Measurements from ENCODE around the gene RABEPK.
A peak's percentile ranks its signal among the peaks of the same experiment; 100 is the strongest.
"Not testable (repeated sequence)": the region's sequence is repeated elsewhere in the genome, so short reads cannot be mapped to it uniquely, and the experiment has no call there.

The RABEPK gene

DNA sequence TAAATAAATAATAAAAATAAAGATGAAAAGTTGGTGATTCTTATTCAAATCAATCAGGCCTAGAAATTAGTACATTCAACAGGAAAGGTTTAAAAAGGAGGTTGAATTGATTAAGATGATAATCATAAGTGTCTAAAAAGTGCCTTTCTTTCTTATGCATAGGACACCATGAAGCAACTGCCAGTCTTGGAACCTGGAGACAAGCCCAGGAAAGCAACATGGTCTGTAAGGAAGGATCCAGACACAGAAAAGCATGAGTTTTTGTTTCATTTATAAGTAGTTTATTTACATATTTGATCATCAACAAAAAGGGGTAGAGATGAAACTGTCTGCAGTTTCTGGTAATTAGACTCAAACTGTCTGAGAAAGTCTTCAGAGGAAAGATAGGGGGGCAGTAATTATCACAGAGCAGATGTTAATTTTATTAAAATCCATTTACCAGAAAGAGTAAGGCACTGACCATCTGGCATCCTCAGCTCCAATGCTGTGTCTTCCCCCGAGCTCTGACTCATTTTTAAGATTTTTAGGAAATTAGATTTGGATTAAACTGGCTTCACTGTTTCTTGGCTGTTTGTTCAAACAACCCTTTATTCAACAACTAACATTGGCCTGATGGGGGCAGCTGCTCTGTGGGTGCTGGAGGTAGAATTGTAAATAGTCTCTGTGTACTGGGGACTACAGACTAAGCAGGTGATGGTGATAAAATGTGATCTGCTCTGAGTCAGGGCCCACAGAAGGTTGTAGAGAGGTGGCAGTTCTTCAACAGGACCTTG, 2.7 kb downstream of the RABEPK start:
- DNase-seq, result no peak

DNA sequence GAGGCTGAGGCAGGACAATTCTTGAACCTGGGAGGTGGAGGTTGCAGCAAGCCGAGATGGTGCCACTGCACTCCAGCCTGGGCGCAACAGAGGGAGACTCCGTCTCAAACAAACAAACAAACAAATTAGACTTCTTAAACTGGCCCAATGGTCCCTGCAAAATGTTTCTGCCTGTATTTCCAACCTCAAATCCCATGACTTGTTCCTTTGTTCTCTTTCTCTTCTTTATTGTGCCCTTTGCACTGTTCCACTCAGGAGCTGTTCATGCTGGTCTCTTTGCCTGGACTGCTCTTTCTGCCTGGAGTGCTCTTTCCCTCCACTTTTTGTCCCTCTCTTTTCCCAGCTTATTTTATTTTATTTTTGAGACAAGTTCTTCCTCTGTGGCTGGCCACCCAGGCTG, 4.1 kb downstream of the RABEPK start:
- DNase-seq, result no peak

DNA sequence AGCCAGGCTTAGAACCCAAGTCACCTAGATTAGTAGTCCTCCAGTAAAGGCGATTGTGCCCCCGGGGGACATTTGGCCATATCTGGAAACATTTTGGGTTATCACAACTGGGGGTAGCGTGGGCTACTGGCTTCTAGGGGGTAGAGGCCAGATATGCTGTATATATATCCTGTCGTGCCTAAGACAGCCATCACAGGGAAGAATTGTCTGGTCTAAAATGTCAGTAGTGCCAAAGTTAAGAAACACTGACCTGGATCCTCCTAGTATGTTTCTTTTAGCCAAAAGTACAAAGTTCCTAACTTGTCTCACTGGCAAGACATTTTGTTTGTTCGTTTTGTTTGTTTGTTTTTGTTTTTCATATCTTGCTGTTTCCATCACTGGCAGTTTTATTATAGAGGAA, 13.8 kb downstream of the RABEPK start:
- DNase-seq, result no peak

DNA sequence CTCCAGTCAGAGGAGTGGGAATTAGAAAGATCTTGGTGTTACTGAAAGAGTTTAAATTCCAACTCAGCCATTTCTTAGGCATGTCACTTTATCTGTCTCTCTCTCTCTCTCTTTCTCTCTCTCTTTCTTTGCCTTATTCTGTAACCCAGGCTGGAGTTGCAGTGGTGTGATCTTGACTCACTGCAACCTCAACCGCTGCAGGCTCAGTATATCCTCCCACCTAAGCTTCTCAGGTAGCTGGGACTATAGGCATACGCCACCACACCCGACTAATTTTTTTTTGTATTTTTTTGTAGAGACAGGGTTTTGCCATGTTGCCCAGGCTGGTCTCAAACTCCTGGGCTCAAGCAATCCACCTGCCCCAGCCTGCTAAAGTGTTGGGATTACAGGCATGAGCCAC, 18.3 kb downstream of the RABEPK start:
- DNase-seq, result no peak

DNA sequence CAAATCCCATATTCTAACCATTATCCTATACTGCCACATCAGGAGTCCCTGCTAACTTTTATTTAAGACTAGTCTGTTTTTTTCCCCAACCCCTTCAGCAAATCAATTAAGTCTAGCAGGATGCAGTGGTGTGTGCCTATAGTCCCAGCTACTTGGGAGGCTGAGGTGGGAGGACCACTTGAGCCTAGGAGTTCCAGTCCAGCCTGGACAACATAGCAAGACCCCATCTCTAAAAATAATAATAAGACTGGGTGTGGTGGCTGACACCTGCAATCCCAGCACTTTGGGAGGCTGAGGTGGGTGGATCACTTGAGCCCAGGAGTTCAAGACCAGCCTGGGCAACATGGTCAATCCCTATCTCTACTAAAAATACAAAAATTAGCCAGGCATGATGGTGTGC, 24.5 kb downstream of the RABEPK start:
- DNase-seq, result not testable (repeated sequence)

DNA sequence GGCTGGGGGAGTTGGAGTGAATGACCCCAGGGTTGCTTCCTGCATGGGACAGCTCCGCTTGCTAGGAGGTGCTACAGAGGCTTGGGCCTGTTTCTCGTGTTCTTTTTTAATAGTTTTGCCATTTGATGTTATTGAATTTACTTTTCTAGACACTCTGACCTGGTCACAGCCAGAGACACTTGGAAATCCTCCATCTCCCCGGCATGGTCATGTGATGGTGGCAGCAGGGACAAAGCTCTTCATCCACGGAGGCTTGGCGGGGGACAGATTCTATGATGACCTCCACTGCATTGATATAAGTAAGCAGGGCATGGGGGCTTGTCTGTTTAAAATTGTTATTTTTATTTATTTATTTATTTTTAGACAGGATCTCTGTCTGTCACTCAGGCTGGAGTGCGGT, 27.4 kb downstream of the RABEPK start:
- DNase-seq, result no peak

DNA sequence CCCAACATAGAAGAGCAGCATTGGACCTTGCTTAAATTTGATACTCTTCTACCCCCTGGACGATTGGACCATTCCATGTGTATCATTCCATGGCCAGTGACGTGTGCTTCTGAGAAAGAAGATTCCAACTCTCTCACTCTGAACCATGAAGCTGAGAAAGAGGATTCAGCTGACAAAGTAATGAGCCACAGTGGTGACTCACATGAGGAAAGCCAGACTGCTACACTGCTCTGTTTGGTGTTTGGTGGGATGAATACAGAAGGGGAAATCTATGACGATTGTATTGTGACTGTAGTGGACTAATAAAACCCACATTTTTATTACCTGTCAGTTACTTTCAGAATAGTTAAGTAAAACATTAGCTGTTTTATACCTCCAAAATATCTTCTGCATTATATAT, 33.3 kb downstream of the RABEPK start:
- DNase-seq, result no peak

DNA sequence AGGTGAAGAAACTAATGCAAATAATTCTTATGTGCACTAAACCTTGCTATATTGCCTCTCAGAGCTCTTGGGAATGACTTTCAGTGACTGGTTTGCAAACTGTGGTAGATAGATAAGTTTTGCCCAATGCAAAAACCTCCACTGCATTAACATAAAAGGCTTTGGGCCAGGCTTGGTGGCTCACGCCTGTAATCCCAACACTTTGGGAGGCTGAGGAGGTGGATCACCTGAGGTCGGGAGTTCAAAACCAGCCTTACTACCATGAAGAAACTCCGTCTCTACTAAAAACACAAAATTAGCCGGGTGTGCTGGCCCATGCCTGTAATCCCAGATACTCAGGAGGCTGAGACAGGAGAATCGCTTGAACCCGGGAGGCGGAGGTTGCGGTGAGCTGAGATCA, 33.8 kb downstream of the RABEPK start:
- not testable (repeated sequence) for DNase-seq

DNA sequence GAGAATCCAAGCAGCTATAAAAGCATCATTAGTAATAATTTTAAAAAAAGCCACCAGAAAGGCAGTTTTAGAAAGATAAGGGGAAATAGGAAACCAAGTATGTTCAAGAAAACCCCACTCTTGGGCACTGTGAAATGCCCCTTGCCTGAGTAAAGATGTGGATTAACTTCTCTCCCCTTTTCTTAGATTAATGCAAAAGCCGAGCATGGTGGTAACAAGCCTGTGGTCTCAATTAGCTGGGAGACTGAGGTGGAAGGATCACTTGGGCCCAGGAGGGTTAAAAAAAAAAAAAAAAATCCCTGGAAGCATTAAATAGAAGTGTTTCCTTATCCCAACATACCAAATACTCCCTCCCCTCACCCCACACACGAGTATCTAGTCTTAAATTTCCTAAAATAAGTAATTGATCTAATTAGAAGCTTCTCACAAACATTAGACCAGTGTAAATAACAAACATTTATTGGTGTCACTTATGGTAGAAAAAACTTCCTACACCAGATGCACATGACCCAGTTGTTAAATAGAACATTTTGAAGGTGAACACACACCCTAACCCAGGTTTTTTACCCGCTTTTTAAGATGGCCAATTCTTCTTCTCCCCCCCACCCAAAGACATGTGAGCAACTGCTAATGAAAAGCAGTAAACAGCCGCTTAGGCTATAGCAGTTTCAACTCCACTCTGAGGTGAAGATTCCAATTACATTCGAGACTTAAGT, 35.6 kb downstream of the RABEPK start:
- DNase-seq, result no peak

DNA sequence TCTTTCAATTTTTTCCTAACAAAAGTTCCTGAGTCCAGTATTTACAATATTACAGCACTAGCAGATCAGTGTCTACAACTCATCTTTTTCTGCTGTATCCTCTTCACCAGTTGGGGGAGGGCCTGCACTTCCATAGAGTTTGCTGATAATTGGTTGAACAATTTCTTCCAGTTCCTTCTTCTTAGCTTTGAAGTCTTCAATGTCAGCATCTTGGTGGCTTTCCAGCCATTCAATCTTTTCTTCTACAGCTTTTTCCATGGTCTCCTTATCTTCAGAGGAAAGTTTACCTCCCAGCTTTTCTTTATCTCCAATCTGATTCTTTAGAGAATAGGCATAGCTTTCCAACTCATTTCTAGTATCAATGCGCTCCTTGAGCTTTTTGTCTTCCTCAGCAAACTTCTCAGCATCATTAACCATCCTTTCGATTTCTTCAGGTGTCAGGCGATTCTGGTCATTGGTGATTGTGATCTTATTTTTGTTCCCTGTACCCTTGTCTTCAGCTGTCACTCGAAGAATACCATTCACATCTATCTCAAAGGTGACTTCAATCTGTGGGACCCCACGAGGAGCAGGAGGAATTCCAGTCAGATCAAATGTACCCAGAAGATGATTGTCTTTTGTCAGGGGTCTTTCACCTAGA, 36.3 kb downstream of the RABEPK start:
- not testable (repeated sequence) for DNase-seq

DNA sequence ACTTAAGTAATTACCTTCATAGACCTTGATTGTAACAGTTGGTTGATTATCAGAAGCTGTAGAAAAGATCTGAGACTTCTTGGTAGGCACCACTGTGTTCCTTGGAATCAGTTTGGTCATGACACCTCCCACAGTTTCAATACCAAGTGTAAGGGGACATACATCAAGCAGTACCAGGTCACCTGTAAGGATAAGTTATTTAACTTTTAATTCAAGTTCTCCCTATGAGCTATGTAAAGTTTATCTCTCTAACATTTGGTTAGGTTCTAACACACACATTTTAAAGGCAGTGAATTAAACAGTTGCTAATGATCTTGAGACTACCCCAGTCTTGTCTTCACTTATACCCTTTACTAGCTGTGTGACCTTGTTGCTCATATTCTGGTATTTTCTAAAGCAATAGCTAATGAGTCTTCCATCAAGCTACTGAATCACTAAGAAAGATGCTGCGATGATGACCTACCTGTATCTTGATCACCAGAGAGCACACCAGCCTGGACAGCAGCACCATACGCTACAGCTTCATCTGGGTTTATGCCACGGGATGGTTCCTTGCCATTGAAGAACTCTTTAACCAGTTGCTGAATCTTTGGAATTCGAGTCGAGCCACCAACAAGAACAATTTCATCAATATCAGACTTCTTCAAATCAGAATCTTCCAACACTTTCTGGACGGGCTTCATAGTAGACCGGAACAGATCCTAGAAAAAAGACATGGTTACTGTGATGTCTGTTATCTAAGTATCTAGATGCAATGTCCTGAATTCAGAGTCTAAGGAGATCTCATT, 38.0 kb downstream of the RABEPK start:
- no peak for DNase-seq

DNA sequence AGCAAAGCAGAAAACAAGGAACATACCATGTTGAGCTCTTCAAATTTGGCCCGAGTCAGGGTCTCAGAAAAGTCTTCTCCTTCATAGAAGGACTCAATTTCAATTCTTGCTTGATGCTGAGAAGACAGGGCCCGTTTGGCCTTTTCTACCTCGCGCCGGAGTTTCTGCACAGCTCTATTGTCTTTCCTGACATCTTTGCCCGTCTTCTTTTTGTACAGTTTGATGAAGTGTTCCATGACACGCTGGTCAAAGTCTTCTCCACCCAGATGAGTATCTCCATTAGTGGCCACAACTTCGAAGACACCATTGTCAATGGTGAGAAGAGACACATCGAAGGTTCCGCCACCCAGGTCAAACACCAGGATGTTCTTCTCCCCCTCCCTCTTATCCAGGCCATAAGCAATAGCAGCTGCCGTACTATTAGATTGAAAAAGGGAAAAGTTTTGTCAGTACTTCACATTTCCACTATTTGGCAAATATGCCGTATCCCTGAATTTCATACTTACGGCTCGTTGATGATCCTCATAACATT, 38.6 kb downstream of the RABEPK start:
- no peak for DNase-seq

DNA sequence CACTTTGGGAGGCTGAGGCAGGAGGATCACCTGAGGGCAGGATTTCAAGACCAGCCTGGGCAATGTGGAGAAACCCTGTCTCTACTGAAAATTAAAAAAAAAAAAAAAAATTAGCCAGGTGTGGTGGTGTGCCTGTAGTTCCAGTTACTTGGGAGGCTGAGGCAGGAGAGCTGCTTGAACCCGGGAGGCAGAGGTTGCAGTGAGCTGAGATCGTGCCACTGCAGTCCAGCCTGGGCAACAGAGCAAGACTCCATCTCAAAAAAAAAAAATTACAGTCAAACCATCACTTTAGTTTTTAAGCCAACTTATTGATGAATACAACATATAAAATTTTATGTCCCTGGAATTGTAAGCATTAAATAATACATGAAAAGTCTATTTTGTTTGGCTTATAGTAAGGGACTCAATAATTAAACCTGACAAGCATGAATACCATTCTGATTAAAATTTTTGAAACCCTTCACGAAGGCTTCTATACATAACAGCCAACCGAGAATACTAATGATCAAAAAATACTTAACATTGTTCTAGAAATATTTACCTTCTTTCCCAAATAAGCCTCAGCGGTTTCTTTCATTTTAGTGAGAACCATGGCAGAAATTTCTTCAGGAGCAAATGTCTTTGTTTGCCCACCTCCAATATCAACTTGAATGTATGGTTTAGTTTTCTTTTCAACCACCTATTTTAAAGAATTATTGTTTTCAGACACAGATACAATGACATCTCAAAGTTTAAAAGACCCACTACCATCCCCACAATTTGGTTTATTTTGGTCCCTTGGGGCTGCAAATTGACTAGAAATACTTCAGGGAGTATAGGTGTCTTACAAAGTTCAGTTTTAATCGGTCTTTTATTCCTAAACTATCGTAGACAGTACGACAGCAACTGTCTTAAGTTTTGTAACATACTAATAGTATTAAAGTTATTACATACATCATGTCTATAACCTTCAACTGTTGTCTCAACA, 39.6 kb downstream of the RABEPK start:
- no peak for DNase-seq

DNA sequence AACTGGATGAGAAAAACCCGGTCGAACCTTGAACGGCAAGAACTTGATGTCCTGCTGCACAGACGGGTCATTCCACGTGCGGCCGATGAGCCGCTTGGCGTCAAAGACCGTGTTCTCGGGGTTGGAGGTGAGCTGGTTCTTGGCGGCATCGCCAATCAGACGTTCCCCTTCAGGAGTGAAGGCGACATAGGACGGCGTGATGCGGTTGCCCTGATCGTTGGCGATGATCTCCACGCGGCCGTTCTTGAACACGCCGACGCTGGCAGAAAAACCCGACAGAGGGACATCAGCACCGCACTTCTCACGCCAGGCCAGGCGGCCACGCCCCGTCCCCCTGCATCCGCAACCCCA, 40.3 kb downstream of the RABEPK start:
- peak in 1 of 2 experiments; percentile 57 for DNase-seq

DNA sequence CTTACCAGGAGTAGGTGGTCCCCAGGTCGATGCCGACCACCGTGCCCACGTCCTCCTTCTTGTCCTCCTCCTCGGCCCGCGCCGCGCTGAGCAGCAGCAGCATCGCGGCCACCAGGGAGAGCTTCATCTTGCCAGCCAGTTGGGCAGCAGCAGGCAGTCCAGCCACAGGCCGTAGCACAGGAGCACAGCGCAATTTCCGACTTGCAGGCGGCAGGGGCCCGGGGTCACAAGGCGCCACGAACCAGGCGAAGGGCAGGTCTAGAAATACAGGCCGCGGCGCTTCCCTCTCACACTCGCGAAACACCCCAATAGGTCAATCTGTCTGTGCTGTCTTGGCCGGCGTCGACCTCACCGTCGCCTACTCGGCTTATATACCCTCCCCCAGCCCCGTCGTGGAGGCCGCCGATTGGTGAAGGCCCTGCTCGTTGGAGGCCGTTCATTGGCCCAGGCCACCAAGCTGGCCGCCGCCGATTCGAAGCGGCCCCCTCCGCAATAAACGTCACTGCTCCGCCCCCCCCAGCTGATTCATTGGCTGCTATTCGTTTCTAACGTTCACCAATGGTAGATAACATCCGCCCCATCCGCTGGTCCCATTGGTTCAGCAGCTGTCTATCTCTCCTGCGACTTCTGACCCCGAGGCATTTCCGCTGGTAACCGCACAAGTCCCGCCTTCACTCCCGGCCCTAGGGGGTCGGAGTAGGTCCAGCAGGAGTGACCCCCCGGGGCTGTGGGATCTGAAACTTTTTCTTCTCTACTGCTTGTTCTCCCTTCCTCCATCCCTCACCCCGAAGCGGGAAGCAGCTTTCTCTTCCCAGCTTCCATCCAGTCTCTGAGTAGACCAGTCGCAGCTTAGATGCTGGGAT, 40.9 kb downstream of the RABEPK start, which contains the start of gene HSPA5:
Gene HSPA5, minus strand, starts transcription at position 344 of the 863 bp plus-strand sequence. Its CDS starts 217 bp downstream, at position 127.
- peak; percentile 99 to 100 for DNase-seq

DNA sequence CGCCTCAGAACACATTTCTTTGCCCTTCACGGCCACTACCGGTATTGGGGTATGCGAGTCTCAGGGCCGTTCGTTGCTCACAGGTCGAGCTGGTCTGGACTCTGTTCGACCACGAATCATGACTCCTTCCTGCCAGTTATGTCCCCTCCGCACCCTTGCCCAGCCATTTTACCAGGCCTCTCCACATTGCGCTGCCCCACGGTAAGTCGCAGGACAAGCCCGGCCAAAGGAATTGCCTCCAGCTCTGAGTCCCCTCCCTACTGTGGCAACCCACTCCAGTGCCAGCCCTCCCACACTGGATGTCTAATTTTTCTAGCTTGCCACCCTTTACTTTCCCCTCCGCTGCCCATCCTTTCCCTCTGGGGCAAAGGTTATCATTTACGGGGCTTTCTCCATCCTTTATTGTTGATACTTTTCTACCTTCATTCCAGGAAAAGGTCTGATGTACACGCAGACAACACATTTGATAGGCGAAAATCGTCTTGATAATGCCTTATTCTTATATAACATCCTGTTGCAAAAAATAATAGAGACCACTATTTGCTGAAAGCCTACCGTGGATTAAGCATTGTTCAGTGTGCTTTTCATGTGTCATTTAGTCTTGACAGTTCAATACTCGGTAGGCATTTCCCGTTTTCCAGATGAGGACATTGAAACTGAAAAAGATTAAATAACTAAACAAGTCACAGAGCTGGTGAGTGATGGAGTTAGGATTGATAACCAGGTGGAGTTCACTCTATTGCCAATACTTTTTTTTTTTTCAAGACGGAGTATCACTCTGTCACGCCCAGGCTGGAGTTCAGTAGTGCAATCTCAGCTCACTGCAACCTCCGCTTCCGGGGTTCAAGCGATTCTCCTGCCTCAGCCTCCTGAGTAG, 41.8 kb downstream of the RABEPK start:
- no peak for DNase-seq

DNA sequence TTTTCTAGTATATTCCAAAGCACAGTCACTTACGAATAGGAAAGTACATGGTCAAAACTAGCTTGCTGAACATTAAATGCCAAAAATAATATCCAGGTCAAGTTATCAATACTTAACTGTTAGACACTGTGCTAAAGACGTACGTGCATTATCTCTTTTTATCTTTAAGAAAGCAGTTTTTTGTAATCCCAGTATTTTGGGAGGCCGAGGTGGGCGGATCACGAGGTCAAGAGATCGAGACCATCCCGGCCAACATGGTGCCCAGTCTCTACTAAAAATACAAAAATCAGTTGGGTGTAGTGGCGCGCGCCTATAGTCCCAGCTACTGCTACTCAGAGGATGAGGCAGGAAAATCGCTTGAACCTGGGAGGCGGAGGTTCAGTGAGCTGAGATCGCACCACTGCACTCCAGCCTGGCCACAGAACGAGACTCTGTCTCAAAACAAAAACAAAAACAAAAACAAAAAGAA, 43.5 kb downstream of the RABEPK start:
- no peak for DNase-seq

DNA sequence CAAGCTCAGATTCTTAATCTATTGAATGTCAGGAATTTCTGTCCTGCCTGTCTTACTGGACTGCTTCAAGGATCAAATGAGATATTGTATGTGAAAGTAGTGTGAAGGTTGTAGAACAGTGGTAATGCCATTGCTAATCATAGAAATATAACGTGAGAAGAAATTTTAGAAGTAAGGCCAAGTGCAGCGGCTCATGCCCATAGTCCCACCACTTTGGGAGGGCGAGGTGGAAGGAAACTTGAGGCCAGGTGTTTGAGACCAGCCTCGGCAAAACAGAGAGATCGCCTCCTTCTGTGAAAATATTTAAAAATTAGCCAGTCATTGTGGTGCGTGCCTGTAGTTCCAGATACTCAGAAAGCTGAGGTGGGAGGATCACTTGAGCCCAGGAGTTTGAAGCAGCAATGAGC, 45.9 kb downstream of the RABEPK start:
- no peak for DNase-seq

DNA sequence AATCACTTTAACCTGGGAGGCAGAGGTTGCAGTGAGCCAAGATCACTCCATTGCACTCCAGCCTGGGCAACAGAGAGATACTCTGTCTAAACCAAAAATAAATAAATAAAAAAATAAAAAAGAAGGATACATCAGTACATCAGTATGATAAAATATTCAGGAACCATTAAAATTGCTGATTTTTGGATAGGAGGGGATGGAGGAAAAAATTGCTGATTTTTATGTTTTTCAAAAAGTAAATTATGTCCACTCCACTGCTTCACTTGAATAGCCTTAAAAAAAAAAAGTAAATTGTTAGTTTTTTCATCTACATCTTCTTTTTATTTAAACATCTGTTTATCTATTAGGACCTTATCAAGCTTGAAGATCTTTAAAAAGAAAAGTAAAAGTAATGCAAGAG, 53.9 kb downstream of the RABEPK start:
- no peak for DNase-seq

Data from activated T-cell treated with anti-CD3 and anti-CD28 coated beads, Interleukin-2, amount 50 U/mL, for 48 hours (primary cell).